PFSK-1 (cell line): Measurements from ENCODE around the gene DYRK3.

Source experiments
- FOXP2 ChIP-seq: optimal IDR thresholded peaks from 2 replicates; pipeline ENCODE3; 2011; ENCODE audit warnings: borderline replicate concordance, control low read depth, inconsistent platforms; ENCODE audit not compliant: insufficient read depth; ENCODE audit errors: extremely low read length, extremely low read depth
- POLR2AphosphoS5 ChIP-seq: IDR thresholded peaks from 2 replicates; pipeline ENCODE4 v1.6.1; 2012; ENCODE audit warnings: low read depth, mild to moderate bottlenecking, control low read depth, low read length, moderate library complexity
- REST ChIP-seq, 2 experiments: IDR thresholded peaks; 2 replicates each; pipeline versions ENCODE4 v1.6.1 to v1.8.0; 2011 to 2012; ENCODE audit warnings: low read depth in 2 of 2, low read length in 2 of 2, control low read depth in 1 of 2, inconsistent platforms in 1 of 2, mild to moderate bottlenecking in 1 of 2, moderate library complexity in 1 of 2; ENCODE audit not compliant: insufficient read depth in 1 of 2
- SIN3A ChIP-seq: IDR thresholded peaks from 2 replicates; pipeline ENCODE4 v1.6.1; 2012; ENCODE audit warnings: mild to moderate bottlenecking, low read length, moderate library complexity, borderline replicate concordance; ENCODE audit not compliant: insufficient read depth
- TAF1 ChIP-seq: IDR thresholded peaks from 2 replicates; pipeline ENCODE4 v1.6.1; 2012; ENCODE audit warnings: low read length, control low read depth, borderline replicate concordance; ENCODE audit not compliant: insufficient read depth

The DYRK3 gene

GRCh38 chr1:206589206-206589605 is 46.1 kb upstream of the DYRK3 start:
- no peak for TF ChIP-seq REST (IDR thresholded peaks at IDR 0.05; ENCODE audit: insufficient read depth in 1 of 2, low read depth in 2 of 2, low read length in 2 of 2)

- no peak for TF ChIP-seq TAF1
- no peak for TF ChIP-seq POLR2AphosphoS5
- no peak for TF ChIP-seq SIN3A
- TF ChIP-seq REST (IDR thresholded peaks at IDR 0.05; ENCODE audit: insufficient read depth in 1 of 2, low read depth in 2 of 2, low read length in 2 of 2): no peak
- TF ChIP-seq FOXP2: no peak
Observed at GRCh38 chr1:206590025-206590758, 45.1 kb upstream of the DYRK3 start.

- no peak for TF ChIP-seq SIN3A
- no peak for TF ChIP-seq POLR2AphosphoS5
- TF ChIP-seq TAF1: no peak
- TF ChIP-seq REST (IDR thresholded peaks at IDR 0.05; ENCODE audit: insufficient read depth in 1 of 2, low read depth in 2 of 2, low read length in 2 of 2): no peak
Observed at GRCh38 chr1:206591226-206591625, 44.1 kb upstream of the DYRK3 start.

GRCh38 chr1:206591696-206592095 is 43.6 kb upstream of the DYRK3 start:
- TF ChIP-seq TAF1: no peak
- no peak for TF ChIP-seq REST (IDR thresholded peaks at IDR 0.05; ENCODE audit: insufficient read depth in 1 of 2, low read depth in 2 of 2, low read length in 2 of 2)
- TF ChIP-seq POLR2AphosphoS5: no peak
- TF ChIP-seq FOXP2: no peak
- TF ChIP-seq SIN3A: no peak

GRCh38 chr1:206593351-206593925 is 41.9 kb upstream of the DYRK3 start:
- TF ChIP-seq POLR2AphosphoS5 (no peak), SIN3A (no peak), TAF1 (no peak), REST (IDR thresholded peaks at IDR 0.05; ENCODE audit: insufficient read depth in 1 of 2, low read depth in 2 of 2, low read length in 2 of 2) (no peak), FOXP2 (no peak)
